Neural crest cell (in vitro differentiated cells): ENCODE results near the gene TBC1D8B. TPM values are rescaled to one million over a fixed set of nuclear protein-coding genes. Genes with fewer than 3 reads are reported as not detected.
A peak's percentile ranks its signal among the peaks of the same experiment; 100 is the strongest.
"Not testable (repeated sequence)": the region's sequence is repeated elsewhere in the genome, so short reads cannot be mapped to it uniquely, and the experiment has no call there.

ENCODE experiments used
- DNase-seq: peaks from one replicate; pipeline ENCODE4 v3.0.0; 2021; ENCODE audit warnings: low read depth, mixed read lengths, low spot score
- H3K27ac Mint-ChIP-seq: one replicate; pipeline ENCODE4 v1.8.0; 2021; ENCODE audit warnings: mild to moderate bottlenecking, mixed read lengths; ENCODE audit not compliant: unreplicated experiment
- H3K27me3 Mint-ChIP-seq: 2 replicates; pipeline ENCODE4 v1.8.0; 2021; ENCODE audit warnings: low read depth, mild to moderate bottlenecking, mixed read lengths
- H3K36me3 Mint-ChIP-seq: 2 replicates; pipeline ENCODE4 v1.8.0; 2021; ENCODE audit warnings: low read depth, mild to moderate bottlenecking, mixed read lengths
- H3K4me1 Mint-ChIP-seq: 2 replicates; pipeline ENCODE4 v1.8.0; 2021; ENCODE audit warnings: mixed read lengths
- H3K4me3 Mint-ChIP-seq: one replicate; pipeline ENCODE4 v1.8.0; 2021; ENCODE audit warnings: mild to moderate bottlenecking, mixed read lengths
- H3K9me3 Mint-ChIP-seq: 2 replicates; pipeline ENCODE4 v1.8.0; 2021; ENCODE audit warnings: mixed read lengths
- CTCF ChIP-seq: fragments of 200-600 bp; sonication (generic); conservative IDR thresholded peaks from 2 replicates; pipeline ENCODE4 v1.5.0; 2021; ENCODE audit warnings: antibody characterized with exemption, mild to moderate bottlenecking
- long read RNA-seq: library from polyadenylated mRNA; unstranded; transcript quantifications from one replicate; pipeline ENCODE4 v2.0.0, GENCODE V29; 2020
- total RNA-seq: library from RNA; stranded (reverse); gene quantifications from 2 replicates; pipeline ENCODE4 v1.2.1, GENCODE V29; 2021

Gene TBC1D8B
- total RNA-seq, result 1.1 and 1.5 TPM in 2 replicates
- long read RNA-seq, result 0 reads

GRCh38 chrX:106802388-106803275 is at the start of gene TBC1D8B:
TBC1D8B (plus strand) TSS chrX:106802673; CDS start chrX:106802854, 181 bp downstream.
- peak; percentile 37 for DNase-seq
- no peak within 1 kb of the TSS for H3K27ac Mint-ChIP-seq
- H3K4me3 Mint-ChIP-seq, result peak within 1 kb of the TSS; percentile 94
- no peak for TF ChIP-seq CTCF
- H3K36me3 Mint-ChIP-seq, result no peaks in the 10 kb centered on the region
- H3K4me1 Mint-ChIP-seq, result peaks cover 5% of the 10 kb centered on the region
- H3K9me3 Mint-ChIP-seq, result no peaks in the 10 kb centered on the region
- peaks cover 86% of the 10 kb centered on the region for H3K27me3 Mint-ChIP-seq

- not testable (repeated sequence) for DNase-seq, H3K27me3 Mint-ChIP-seq, H3K4me1 Mint-ChIP-seq, H3K36me3 Mint-ChIP-seq, H3K4me3 Mint-ChIP-seq, H3K27ac Mint-ChIP-seq, H3K9me3 Mint-ChIP-seq
Measured at GRCh38 chrX:106769288-106769687, 33.2 kb upstream of the TBC1D8B start.

GRCh38 chrX:106774981-106775380 is 27.5 kb upstream of the TBC1D8B start:
- H3K9me3 Mint-ChIP-seq, result no peaks in the 10 kb centered on the region
- no peaks in the 10 kb centered on the region for H3K27me3 Mint-ChIP-seq
- DNase-seq, result no peak
- TF ChIP-seq CTCF, result no peak
- H3K27ac Mint-ChIP-seq, result no peak overlapping the region
- no peaks in the 10 kb centered on the region for H3K4me1 Mint-ChIP-seq
- H3K4me3 Mint-ChIP-seq, result no peak overlapping the region
- no peaks in the 10 kb centered on the region for H3K36me3 Mint-ChIP-seq

GRCh38 chrX:106780264-106780663 is 22.2 kb upstream of the TBC1D8B start:
- Mint-ChIP-seq H3K27ac (no peak overlapping the region), H3K27me3 (peaks cover 17% of the 10 kb centered on the region), H3K4me3 (no peak overlapping the region), H3K4me1 (no peaks in the 10 kb centered on the region), H3K36me3 (no peaks in the 10 kb centered on the region), H3K9me3 (peaks cover 2% of the 10 kb centered on the region)
- no peak for TF ChIP-seq CTCF
- DNase-seq, result no peak

GRCh38 chrX:106780664-106781377 is 21.7 kb upstream of the TBC1D8B start:
- H3K4me3 Mint-ChIP-seq, result no peak overlapping the region
- H3K36me3 Mint-ChIP-seq, result no peaks in the 10 kb centered on the region
- H3K27ac Mint-ChIP-seq, result no peak overlapping the region
- DNase-seq, result no peak
- peaks cover 20% of the 10 kb centered on the region for H3K27me3 Mint-ChIP-seq
- peaks cover 3% of the 10 kb centered on the region for H3K9me3 Mint-ChIP-seq
- no peak for TF ChIP-seq CTCF
- H3K4me1 Mint-ChIP-seq, result no peaks in the 10 kb centered on the region

- TF ChIP-seq CTCF, result no peak
- Mint-ChIP-seq H3K27me3 (peaks cover 28% of the 10 kb centered on the region), H3K4me1 (no peaks in the 10 kb centered on the region), H3K27ac (no peak overlapping the region), H3K4me3 (no peak overlapping the region), H3K36me3 (no peaks in the 10 kb centered on the region), H3K9me3 (peaks cover 3% of the 10 kb centered on the region)
- no peak for DNase-seq
Measured at GRCh38 chrX:106783716-106784115, 18.8 kb upstream of the TBC1D8B start.
